Activated T-helper 1 cell treated with anti-CD3 and anti-CD28 coated beads, Interleukin-12 subunit alpha, Interleukin-12 subunit beta, Interleukin-2, Interleukin-4 antibody, amounts not matched to agents 30 ng/mL and 10 ng/mL and 1 ng/mL, durations not matched to agents 14 hours and 24 hours and 36 hours (primary cell): Measurements from ENCODE around the gene THSD4. TPM values are rescaled to one million over a fixed set of nuclear protein-coding genes. Genes with fewer than 3 reads are reported as not detected.
"Not testable (repeated sequence)": the region's sequence is repeated elsewhere in the genome, so short reads cannot be mapped to it uniquely, and the experiment has no call there.

Source experiments
- DNase-seq: peaks from one replicate; pipeline ENCODE4 v3.0.0; 2021; ENCODE audit warnings: low spot score
- H3K27ac Mint-ChIP-seq: one replicate; pipeline ENCODE4 v1.8.0; 2021; ENCODE audit warnings: mild to moderate bottlenecking, mixed read lengths
- H3K27me3 Mint-ChIP-seq: one replicate; pipeline ENCODE4 v1.8.0; 2022; ENCODE audit warnings: mild to moderate bottlenecking, moderate library complexity, mixed read lengths; ENCODE audit not compliant: insufficient read depth
- H3K36me3 Mint-ChIP-seq: one replicate; pipeline ENCODE4 v1.8.0; 2021; ENCODE audit warnings: low read depth, mixed read lengths
- H3K4me1 Mint-ChIP-seq: one replicate; pipeline ENCODE4 v1.8.0; 2021; ENCODE audit warnings: low read depth, mixed read lengths
- H3K4me3 Mint-ChIP-seq: one replicate; pipeline ENCODE4 v1.8.0; 2021; ENCODE audit warnings: mild to moderate bottlenecking, moderate library complexity, mixed read lengths
- H3K9me3 Mint-ChIP-seq: one replicate; pipeline ENCODE4 v1.8.0; 2021; ENCODE audit warnings: mixed read lengths
- intact Hi-C: fragments of 100-400 bp; cut with micrococcal nuclease; formaldehyde crosslinking; loops from one replicate; pipeline ENCODE4 v1.15.1; 2024
- total RNA-seq: library from RNA; stranded (reverse); gene quantifications from 2 replicates; pipeline ENCODE4 v1.2.3, GENCODE V29; 2022

Gene THSD4
- total RNA-seq, 1 donor from 2014 or later = not detected

DNA sequence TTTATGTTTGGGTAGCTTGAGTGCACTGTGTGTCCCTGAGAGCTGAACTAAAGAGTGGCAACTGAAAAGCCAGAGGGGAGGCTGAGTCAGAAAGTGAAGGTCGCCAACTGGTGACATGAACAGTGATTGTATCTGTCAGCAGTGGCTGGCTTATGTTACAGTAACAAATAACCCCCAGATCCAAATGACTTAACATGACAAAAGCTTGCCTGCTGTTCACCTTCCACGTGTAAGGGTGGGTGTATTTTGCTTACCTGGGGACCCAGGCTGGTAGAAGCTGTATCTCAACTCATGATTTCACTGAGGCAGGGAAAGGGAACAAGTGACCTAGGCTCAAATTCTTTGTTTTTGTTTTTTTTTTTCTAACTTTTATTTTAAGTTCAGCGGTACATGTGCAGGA is 147.3 kb downstream of the THSD4 start:
- no peak overlapping the region for H3K27ac Mint-ChIP-seq
- H3K4me1 Mint-ChIP-seq = no peaks in the 10 kb centered on the region
- H3K4me3 Mint-ChIP-seq = no peak overlapping the region
- DNase-seq = no peak
- H3K9me3 Mint-ChIP-seq = peaks cover 4% of the 10 kb centered on the region
- no peaks in the 10 kb centered on the region for H3K36me3 Mint-ChIP-seq
- H3K27me3 Mint-ChIP-seq = peaks cover 3% of the 10 kb centered on the region
- intact Hi-C loops = no loop called here

DNA sequence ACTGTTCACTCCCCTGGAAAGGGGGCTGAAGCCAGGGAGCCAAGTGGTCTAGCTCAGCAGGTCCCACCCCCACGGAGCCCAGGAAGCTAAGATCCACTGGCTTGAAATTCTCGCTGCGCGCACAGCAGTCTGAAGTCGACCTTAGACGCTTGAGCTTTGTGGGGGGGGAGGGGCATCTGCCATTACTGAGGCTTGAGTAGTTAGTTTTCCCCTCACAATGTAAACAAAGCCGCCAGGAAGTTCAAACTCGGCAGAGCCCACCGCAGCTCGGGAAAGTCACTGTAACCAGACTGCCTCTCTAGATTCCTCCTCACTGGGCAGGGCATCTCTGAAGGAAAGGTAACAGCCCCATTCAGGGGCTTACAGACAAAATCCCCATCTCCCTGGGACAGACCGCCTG is 150.3 kb downstream of the THSD4 start:
- H3K4me1 Mint-ChIP-seq, H3K27ac Mint-ChIP-seq, DNase-seq, H3K4me3 Mint-ChIP-seq, H3K27me3 Mint-ChIP-seq, H3K36me3 Mint-ChIP-seq, intact Hi-C loops, H3K9me3 Mint-ChIP-seq: not testable (repeated sequence)

DNA sequence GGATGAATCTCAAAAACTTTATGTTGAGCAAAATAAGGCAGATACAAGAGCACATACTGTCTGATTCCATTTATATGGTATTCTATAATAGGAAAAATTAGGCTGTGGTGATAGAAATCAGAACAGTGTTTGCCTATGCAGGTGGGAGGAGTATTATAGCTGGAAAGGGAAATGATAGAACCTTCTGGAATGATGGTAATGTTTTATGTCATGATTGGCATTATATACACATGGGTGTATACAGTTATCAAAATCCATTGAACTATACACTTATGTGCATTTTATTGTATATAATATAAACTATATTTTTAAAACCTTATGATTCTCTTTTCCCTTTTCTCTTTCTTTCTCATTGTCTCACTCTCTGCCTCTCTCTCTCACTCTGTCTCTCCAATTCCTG is 156.1 kb downstream of the THSD4 start:
- peaks cover 8% of the 10 kb centered on the region for H3K27me3 Mint-ChIP-seq
- DNase-seq = no peak
- intact Hi-C loops = no loop called here
- no peak overlapping the region for H3K4me3 Mint-ChIP-seq
- peaks cover 3% of the 10 kb centered on the region for H3K9me3 Mint-ChIP-seq
- H3K4me1 Mint-ChIP-seq = no peaks in the 10 kb centered on the region
- H3K27ac Mint-ChIP-seq = no peak overlapping the region
- H3K36me3 Mint-ChIP-seq = no peaks in the 10 kb centered on the region

DNA sequence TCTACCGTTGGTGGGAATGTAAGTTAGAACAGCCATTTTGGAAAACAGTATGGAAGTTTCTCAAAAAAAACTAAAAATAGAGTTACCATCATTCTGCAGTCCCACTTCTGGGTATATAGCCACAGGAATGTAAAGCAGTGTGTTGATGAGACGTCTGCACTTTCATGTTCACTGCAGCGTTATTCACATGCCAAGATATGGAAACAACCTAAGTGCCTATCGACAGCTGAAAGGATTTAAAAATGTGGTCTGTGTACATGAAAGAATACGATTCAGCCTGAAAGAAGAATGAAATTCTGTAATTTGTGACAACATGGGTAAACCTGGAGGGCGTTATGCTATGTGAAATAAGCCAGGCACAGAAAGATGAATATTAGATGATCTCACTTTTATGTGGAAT is 157.7 kb downstream of the THSD4 start:
- peaks cover 8% of the 10 kb centered on the region for H3K27me3 Mint-ChIP-seq
- no peaks in the 10 kb centered on the region for H3K4me1 Mint-ChIP-seq
- no peak for DNase-seq
- H3K36me3 Mint-ChIP-seq = no peaks in the 10 kb centered on the region
- no peak overlapping the region for H3K27ac Mint-ChIP-seq
- intact Hi-C loops = no loop called here
- H3K9me3 Mint-ChIP-seq = peaks cover 3% of the 10 kb centered on the region
- no peak overlapping the region for H3K4me3 Mint-ChIP-seq

DNA sequence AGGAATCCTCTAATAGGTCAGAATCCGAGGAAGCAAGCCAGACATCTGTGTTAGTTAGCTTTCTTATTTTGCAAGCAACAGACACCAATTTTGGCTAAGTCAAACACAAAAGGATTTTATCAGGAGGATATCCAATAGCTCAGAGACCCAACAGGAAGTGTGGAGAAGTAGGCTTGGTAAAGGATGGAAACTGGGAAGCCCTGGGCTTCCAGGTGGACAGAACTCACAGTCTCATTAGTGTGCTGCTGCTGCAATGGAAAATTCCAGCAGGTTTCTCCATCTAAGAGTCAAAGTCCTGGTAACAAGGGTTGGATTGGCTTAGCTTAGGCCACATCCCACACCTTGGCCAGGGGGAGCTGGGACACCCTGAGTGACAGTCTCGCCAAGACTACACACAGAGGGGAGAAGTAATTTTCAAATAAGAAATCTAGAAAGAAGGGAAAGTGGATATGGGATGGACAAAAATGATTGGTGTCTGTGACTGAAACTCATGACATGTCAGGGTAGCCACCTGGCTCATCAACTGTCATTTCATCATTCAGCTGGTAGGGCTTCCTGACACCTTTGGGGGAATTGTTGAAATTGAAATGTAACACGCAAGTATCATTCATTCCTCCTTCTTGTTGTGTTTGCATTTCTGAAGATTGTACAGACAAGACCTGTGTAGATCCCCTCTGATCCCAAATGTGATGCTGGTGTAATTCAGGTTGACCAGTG is 158.6 kb downstream of the THSD4 start:
- Mint-ChIP-seq H3K27ac (no peak overlapping the region), H3K27me3 (peaks cover 8% of the 10 kb centered on the region)

DNA sequence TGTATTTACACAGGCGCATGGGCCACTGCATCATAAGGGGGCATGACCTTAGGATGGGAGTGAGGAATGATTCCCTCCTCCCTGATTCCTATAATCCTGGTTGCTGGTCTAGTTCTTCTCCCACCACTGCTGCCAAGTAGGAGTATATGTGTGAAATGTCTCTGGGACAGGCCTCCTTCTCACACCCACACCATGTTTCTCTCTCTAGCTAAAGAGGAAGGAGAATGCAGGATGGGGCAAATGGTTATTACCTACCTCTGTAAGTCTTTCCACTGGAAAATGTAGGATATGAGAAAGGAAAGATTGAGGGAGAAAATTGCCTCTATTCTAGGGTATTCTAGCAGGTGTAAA is 159.2 kb downstream of the THSD4 start:
- DNase-seq = no peak
- Mint-ChIP-seq H3K36me3 (no peaks in the 10 kb centered on the region), H3K27me3 (peaks cover 8% of the 10 kb centered on the region), H3K9me3 (peaks cover 3% of the 10 kb centered on the region), H3K4me3 (no peak overlapping the region), H3K4me1 (no peaks in the 10 kb centered on the region), H3K27ac (no peak overlapping the region)
- intact Hi-C loops = no loop called here

More for the DNA sequence above, 158.6 kb downstream of the THSD4 start:
- H3K36me3 Mint-ChIP-seq = no peaks in the 10 kb centered on the region
- H3K4me1 Mint-ChIP-seq = no peaks in the 10 kb centered on the region
- H3K4me3 Mint-ChIP-seq = no peak overlapping the region
- intact Hi-C loops = no loop called here
- DNase-seq = no peak
- H3K9me3 Mint-ChIP-seq = peaks cover 3% of the 10 kb centered on the region

DNA sequence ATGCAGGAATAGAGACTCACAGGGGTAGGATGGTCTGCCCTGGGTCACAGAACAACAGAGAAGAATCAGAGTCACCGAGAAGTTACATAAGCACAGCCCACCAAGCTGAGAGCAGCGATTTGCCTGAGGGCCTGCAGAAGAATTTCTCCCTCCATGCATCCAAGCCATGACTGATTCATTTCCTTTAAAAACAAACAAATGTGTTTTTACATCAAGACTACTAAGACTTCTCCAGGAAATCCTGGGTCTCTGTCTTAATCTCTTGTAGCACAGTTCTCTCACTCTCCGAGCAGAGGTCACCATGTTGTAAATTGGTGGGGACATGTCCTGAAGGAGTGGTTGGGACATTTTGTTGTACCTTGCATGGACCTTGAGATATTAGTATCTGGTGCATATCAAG is 159.8 kb downstream of the THSD4 start:
- Mint-ChIP-seq H3K27me3 (peaks cover 6% of the 10 kb centered on the region), H3K36me3 (no peaks in the 10 kb centered on the region)

DNA sequence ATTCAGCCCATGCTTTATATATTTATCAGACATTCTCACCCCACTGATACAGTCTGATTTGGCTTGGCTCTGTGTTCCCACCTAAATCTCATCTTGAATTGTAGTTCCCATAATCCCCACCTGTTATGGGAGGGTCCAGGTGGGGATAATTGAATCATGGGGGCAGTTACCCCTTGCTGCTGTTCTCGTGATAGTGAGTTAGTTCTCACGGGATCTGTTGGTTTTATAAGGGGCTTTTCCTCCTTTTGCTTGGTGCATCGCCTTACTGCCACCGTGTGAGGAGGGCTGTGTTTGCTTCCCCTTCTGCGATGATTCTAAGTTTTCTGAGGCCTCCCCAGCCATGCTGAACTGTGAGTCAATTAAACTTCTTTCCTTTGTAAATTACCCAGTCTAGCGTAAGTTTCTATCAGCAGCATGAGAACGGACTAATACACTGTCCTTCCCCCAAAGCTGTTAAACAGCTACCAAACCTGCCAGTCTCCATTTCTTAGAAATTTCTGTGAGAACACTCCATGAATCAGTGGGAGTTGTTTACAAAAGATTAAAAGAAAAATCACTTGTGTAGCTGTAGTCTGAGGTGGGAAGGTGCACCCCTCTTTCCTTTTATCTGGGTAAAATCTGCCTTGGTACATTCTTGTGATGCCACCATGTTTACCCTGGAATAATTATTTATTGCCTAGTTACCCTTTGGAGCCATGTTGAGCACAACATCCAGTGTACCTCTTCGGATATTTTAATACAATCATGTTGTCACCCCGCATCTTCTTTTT is 160.5 kb downstream of the THSD4 start:
- peaks cover 6% of the 10 kb centered on the region for H3K27me3 Mint-ChIP-seq

More for the DNA sequence above, 159.8 kb downstream of the THSD4 start:
- intact Hi-C loops = no loop called here
- no peak overlapping the region for H3K4me3 Mint-ChIP-seq
- H3K9me3 Mint-ChIP-seq = peaks cover 3% of the 10 kb centered on the region
- DNase-seq = no peak
- no peaks in the 10 kb centered on the region for H3K4me1 Mint-ChIP-seq
- no peak overlapping the region for H3K27ac Mint-ChIP-seq

DNA sequence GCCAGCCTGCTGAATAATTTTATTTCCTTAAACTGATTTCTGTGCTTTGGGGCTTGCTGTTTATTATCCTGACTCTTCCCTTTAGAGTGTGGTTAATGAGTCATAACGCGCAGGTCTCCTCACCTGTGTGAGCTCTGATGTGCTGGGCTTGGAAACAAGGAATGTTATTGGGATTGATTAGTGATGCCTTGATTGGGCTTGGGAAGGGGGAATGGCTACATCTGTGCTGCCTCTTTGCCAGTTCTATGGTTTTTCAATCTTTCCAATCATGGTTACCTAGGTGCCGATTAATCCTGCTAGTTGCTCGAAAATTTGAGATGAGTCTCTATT is 161.0 kb downstream of the THSD4 start:
- intact Hi-C loops = no loop called here
- Mint-ChIP-seq H3K27ac (no peak overlapping the region), H3K27me3 (peaks cover 10% of the 10 kb centered on the region), H3K36me3 (no peaks in the 10 kb centered on the region), H3K4me1 (no peaks in the 10 kb centered on the region), H3K4me3 (no peak overlapping the region), H3K9me3 (peaks cover 3% of the 10 kb centered on the region)
- DNase-seq = no peak

More for the DNA sequence above, 160.5 kb downstream of the THSD4 start:
- no peaks in the 10 kb centered on the region for H3K36me3 Mint-ChIP-seq
- H3K4me1 Mint-ChIP-seq = no peaks in the 10 kb centered on the region
- intact Hi-C loops = no loop called here
- H3K4me3 Mint-ChIP-seq = no peak overlapping the region
- peaks cover 3% of the 10 kb centered on the region for H3K9me3 Mint-ChIP-seq
- DNase-seq = no peak
- H3K27ac Mint-ChIP-seq = no peak overlapping the region

DNA sequence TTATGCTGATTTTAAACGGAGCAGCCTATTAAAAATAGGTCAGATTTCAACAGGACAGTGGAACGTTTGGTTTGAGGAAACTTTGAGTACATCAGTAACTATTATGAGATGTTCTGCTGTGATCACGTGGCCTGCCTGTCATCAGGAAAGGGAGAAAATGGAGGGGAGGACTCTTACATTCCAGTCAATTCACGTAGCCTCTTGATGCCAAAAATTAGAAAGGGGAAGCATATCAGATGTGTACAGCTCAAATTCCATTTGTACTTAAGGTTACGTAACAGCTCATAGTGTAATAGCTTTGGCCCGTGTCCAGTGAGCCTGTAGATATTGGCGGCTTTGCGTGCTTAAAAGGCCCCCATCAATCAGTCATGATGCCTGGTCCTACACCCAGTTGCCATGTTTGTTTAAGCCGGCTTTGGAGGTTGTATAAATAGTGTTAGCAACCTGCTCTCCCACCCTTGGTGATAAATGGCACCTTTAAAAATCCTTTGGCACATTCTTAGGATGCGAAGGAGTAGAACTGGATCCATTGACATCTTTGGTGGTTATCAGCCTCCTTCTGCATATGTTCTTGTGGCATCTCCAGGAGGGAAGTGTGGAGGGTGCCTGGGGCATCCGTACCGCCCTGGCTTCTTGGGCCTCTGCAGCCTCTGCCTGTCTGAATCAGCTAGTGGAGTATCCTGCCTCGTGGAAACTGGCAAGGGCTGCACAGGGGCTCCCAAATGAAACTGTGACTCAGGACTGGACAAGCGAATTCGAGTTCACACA is 163.9 kb downstream of the THSD4 start:
- Mint-ChIP-seq H3K27ac (no peak overlapping the region), H3K4me3 (no peak overlapping the region), H3K9me3 (no peaks in the 10 kb centered on the region), H3K36me3 (no peaks in the 10 kb centered on the region), H3K4me1 (no peaks in the 10 kb centered on the region), H3K27me3 (peaks cover 10% of the 10 kb centered on the region)
- DNase-seq = no peak
- intact Hi-C loops = no loop called here

DNA sequence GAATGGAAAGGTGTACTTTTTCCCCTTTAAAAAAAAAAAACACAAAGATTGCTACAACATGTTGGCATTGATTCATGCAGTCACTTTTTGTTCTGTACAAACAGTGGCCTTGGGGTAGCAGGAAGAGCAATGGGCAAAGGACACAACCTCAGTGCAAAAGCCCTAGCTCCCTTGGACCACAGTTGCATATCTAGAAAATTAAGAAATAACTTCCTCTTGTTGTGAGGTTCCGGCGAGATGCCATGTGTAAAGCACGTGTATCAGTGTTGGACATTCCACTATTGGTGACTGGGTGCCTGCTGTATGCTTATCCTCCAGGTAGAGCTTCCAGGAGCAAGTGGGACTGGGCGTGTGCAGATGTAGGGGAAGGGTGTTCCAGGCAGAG is 164.5 kb downstream of the THSD4 start:
- H3K4me1 Mint-ChIP-seq = no peaks in the 10 kb centered on the region
- H3K9me3 Mint-ChIP-seq = no peaks in the 10 kb centered on the region
- H3K36me3 Mint-ChIP-seq = no peaks in the 10 kb centered on the region
- H3K4me3 Mint-ChIP-seq = no peak overlapping the region
- DNase-seq = no peak
- peaks cover 9% of the 10 kb centered on the region for H3K27me3 Mint-ChIP-seq
- intact Hi-C loops = no loop called here
- no peak overlapping the region for H3K27ac Mint-ChIP-seq

DNA sequence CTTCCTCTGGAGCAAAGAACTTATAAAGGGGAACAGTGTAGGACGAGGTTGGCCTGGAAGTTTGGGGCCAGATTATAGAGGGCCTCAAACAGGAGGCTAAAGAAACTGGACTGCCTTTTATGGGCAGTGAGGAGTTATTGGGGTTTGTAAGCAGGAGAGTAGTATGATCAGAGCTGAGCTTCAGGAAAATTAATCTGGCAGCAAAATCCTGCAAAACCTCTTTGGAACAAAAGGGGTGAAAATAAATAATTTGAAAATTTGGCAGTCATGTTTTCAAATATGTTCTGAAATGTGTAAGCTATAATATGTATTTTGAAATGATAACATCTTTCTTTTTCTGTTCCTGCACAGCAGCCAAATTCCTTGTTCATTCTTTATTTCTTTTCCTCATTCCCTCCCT is 164.9 kb downstream of the THSD4 start:
- intact Hi-C loops = no loop called here

DNA sequence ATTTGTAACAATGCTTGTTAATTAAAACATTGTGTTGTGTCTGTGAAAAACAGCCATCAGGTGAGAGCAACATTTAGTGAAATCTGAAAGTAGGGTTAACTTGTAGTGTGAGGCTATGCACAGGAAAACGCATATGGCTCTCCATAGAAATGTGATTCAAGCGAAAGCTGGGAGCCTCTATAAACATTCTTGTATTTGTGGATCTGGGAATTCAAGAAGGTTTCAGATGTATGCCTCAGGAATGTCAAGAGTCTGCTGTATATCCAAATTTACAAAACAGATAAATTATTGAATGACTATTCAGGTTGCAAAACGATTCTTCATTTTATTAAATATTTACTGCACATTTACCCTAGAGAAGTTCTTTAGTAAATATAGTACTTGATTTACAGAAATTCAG is 166.0 kb downstream of the THSD4 start:
- H3K27me3 Mint-ChIP-seq = peaks cover 11% of the 10 kb centered on the region
- DNase-seq = no peak
- no peak overlapping the region for H3K27ac Mint-ChIP-seq
- intact Hi-C loops = no loop called here
- H3K9me3 Mint-ChIP-seq = no peaks in the 10 kb centered on the region
- no peaks in the 10 kb centered on the region for H3K4me1 Mint-ChIP-seq
- no peak overlapping the region for H3K4me3 Mint-ChIP-seq
- H3K36me3 Mint-ChIP-seq = no peaks in the 10 kb centered on the region

More for the DNA sequence above, 164.9 kb downstream of the THSD4 start:
- Mint-ChIP-seq H3K4me1 (no peaks in the 10 kb centered on the region), H3K27me3 (peaks cover 9% of the 10 kb centered on the region), H3K9me3 (no peaks in the 10 kb centered on the region), H3K4me3 (no peak overlapping the region), H3K36me3 (no peaks in the 10 kb centered on the region), H3K27ac (no peak overlapping the region)
- no peak for DNase-seq
